HepG2 (cell line): ENCODE results near the gene SMIM41. TPM values are rescaled to one million over a fixed set of nuclear protein-coding genes. Genes with fewer than 3 reads are reported as not detected.

Experiments
- ATF7 ChIP-seq, 2 experiments: fragments of 450-650 bp in 1 of 2; sonication (generic) in 1 of 2; formaldehyde crosslinking in 1 of 2; IDR thresholded peaks; 2 replicates each; pipeline versions ENCODE4 v1.4.0 to v1.6.1; 2016 to 2020; ENCODE audit warnings: antibody characterized with exemption in 1 of 2, mild to moderate bottlenecking in 1 of 2, missing genetic modification reagents in 1 of 2
- CEBPB ChIP-seq: IDR thresholded peaks from 2 replicates; pipeline ENCODE4 v1.6.1; 2011; ENCODE audit warnings: low read depth, low read length, improper control_type of control experiment, borderline replicate concordance
- CENPT ChIP-seq: sonication (generic); formaldehyde crosslinking; IDR thresholded peaks from 2 replicates; pipeline ENCODE4 v1.8.0; 2022; ENCODE audit warnings: low read depth, mild to moderate bottlenecking, moderate library complexity, missing genetic modification reagents
- FOSL2 ChIP-seq: sonication (generic); formaldehyde crosslinking; IDR thresholded peaks from 2 replicates; pipeline ENCODE4 v1.4.0; 2020; ENCODE audit warnings: missing genetic modification reagents
- HOXD1 ChIP-seq: sonication (generic); formaldehyde crosslinking; IDR thresholded peaks from 2 replicates; pipeline ENCODE4 v1.5.0; 2020; ENCODE audit warnings: missing genetic modification reagents
- IKZF5 ChIP-seq: IDR thresholded peaks from 2 replicates; pipeline ENCODE4 v1.6.1; 2018; ENCODE audit warnings: missing genetic modification reagents, mild to moderate bottlenecking, missing compliant biosample characterization
- MAFF ChIP-seq: IDR thresholded peaks from 2 replicates; pipeline ENCODE4 v1.6.1; 2011; ENCODE audit warnings: low read depth, low read length, improper control_type of control experiment
- NFE2 ChIP-seq: sonication (generic); formaldehyde crosslinking; IDR thresholded peaks from 2 replicates; pipeline ENCODE4 v1.4.0; 2020; ENCODE audit warnings: missing genetic modification reagents
- NFE2L2 ChIP-seq: fragments of 150-350 bp; IDR thresholded peaks from 2 replicates; pipeline ENCODE4 v1.6.1; 2014; ENCODE audit warnings: low read length
- PHF8 ChIP-seq: sonication (generic); formaldehyde crosslinking; IDR thresholded peaks from 2 replicates; pipeline ENCODE4 v1.5.0; 2020; ENCODE audit warnings: missing genetic modification reagents
- TCF12 ChIP-seq, 2 experiments: fragments of 450-650 bp in 1 of 2; sonication (generic) in 1 of 2; formaldehyde crosslinking in 1 of 2; IDR thresholded peaks; 2 replicates each; pipeline versions ENCODE4 v1.6.1 to v1.8.0; 2017 to 2022; ENCODE audit warnings: antibody characterized with exemption in 1 of 2, mild to moderate bottlenecking in 1 of 2, missing genetic modification reagents in 1 of 2, moderate library complexity in 1 of 2
- TRIM24 ChIP-seq: sonication (generic); formaldehyde crosslinking; IDR thresholded peaks from 2 replicates; pipeline ENCODE4 v1.8.0; 2022; ENCODE audit warnings: mild to moderate bottlenecking, missing genetic modification reagents
- WIZ ChIP-seq: sonication (generic); formaldehyde crosslinking; IDR thresholded peaks from 2 replicates; pipeline ENCODE4 v1.5.1; 2020; ENCODE audit warnings: mild to moderate bottlenecking, missing genetic modification reagents
- ZBTB20 ChIP-seq: sonication (generic); formaldehyde crosslinking; IDR thresholded peaks from 2 replicates; pipeline ENCODE4 v1.8.1; 2023; ENCODE audit warnings: missing genetic modification reagents, low read depth, mild to moderate bottlenecking, borderline replicate concordance
- ZBTB21 ChIP-seq: sonication (generic); formaldehyde crosslinking; IDR thresholded peaks from 2 replicates; pipeline ENCODE4 v1.4.0; 2020; ENCODE audit warnings: missing genetic modification reagents
- ZFP41 ChIP-seq: sonication (generic); formaldehyde crosslinking; IDR thresholded peaks from 2 replicates; pipeline ENCODE4 v1.4.0; 2020; ENCODE audit warnings: mild to moderate bottlenecking, missing genetic modification reagents, borderline replicate concordance
- ZFP91 ChIP-seq: sonication (generic); formaldehyde crosslinking; IDR thresholded peaks from 2 replicates; pipeline ENCODE4 v1.9.0; 2022; ENCODE audit warnings: missing genetic modification reagents, mild to moderate bottlenecking, borderline replicate concordance
- ZMYM4 ChIP-seq: sonication (generic); formaldehyde crosslinking; IDR thresholded peaks from 2 replicates; pipeline ENCODE4 v1.8.1; 2023; ENCODE audit warnings: mild to moderate bottlenecking, missing genetic modification reagents
- ZNF234 ChIP-seq: sonication (generic); formaldehyde crosslinking; conservative IDR thresholded peaks from 2 replicates; pipeline ENCODE4 v1.5.1; 2020; ENCODE audit warnings: mild to moderate bottlenecking, missing genetic modification reagents
- ZNF331 ChIP-seq: sonication (generic); formaldehyde crosslinking; IDR thresholded peaks from 2 replicates; pipeline ENCODE4 v1.4.0; 2020; ENCODE audit warnings: missing genetic modification reagents
- ZNF530 ChIP-seq: sonication (generic); formaldehyde crosslinking; IDR thresholded peaks from 2 replicates; pipeline ENCODE4 v1.5.0; 2020; ENCODE audit warnings: low read depth, mild to moderate bottlenecking, missing genetic modification reagents
- ZNF660 ChIP-seq: sonication (generic); formaldehyde crosslinking; IDR thresholded peaks from 2 replicates; pipeline ENCODE4 v1.5.1; 2020; ENCODE audit warnings: mild to moderate bottlenecking, low read depth, missing genetic modification reagents, borderline replicate concordance
- ZNF724P ChIP-seq: sonication (generic); formaldehyde crosslinking; IDR thresholded peaks from 2 replicates; pipeline ENCODE4 v1.8.0; 2022; ENCODE audit warnings: missing genetic modification reagents, borderline replicate concordance
- ZNF780A ChIP-seq: sonication (generic); formaldehyde crosslinking; IDR thresholded peaks from 2 replicates; pipeline ENCODE4 v1.8.0; 2022; ENCODE audit warnings: mild to moderate bottlenecking, missing genetic modification reagents, moderate library complexity
- ZSCAN9 ChIP-seq: IDR thresholded peaks from 2 replicates; pipeline ENCODE4 v1.6.1; 2016; ENCODE audit warnings: borderline replicate concordance
- ZUFSP ChIP-seq: sonication (generic); formaldehyde crosslinking; IDR thresholded peaks from 2 replicates; pipeline ENCODE4 v1.9.0; 2021; ENCODE audit warnings: missing genetic modification reagents, mild to moderate bottlenecking, borderline replicate concordance
- polyA plus RNA-seq, 8 experiments: library from polyadenylated mRNA; depleted of rRNA in 3 of 8; stranded (reverse) in 7 of 8; unstranded in 1 of 8; fragments of >200 nt; fragmentation: Illumina TruSeq in 4 of 8; extraction: Trizol in 4 of 8; gene quantifications; 2 replicates each; pipeline versions ENCODE4 v1.2.1 to v1.2.3, GENCODE V29; 2011 to 2016; ENCODE audit warnings: low read depth in 4 of 8, missing spikeins in 1 of 8, mixed read lengths in 1 of 8; ENCODE audit not compliant: insufficient read depth in 1 of 8
- total RNA-seq, 5 experiments: library from RNA; depleted of rRNA; stranded (reverse); fragments of >200 nt; fragmentation: Illumina TruSeq; extraction: Trizol; gene quantifications; 2 replicates each; pipeline ENCODE4 v1.2.3, GENCODE V29; 2016; ENCODE audit warnings: low read depth in 1 of 5

The SMIM41 gene
- total and polyA plus RNA-seq, 2 of the 13 experiments (the other 11 are each of a cell fraction or from before 2014, with no cell fraction given): not detected

- TF ChIP-seq ZNF530 (CRISPR knock-in tag) (no peak), ZNF780A (CRISPR knock-in tag) (no peak), ZSCAN9 (no peak), ZFP91 (CRISPR knock-in tag) (peak; percentile 40; the same call in 1 of the 2 replicates), IKZF5 (CRISPR knock-in tag) (no peak; the same call in 1 of the 2 replicates), ZNF724P (CRISPR knock-in tag) (no peak), PHF8 (CRISPR knock-in tag) (peak; percentile 31; the same call in 1 of the 2 replicates), ZBTB20 (CRISPR knock-in tag) (no peak), ZFP41 (CRISPR knock-in tag) (0 out of 2 replicates have a peak, but pooled peaks have one; percentile 19), CEBPB (no peak), TRIM24 (CRISPR knock-in tag) (0 out of 2 replicates have a peak, but pooled peaks have one; percentile 51), CENPT (CRISPR knock-in tag) (no peak), TCF12 (IDR thresholded peaks at IDR 0.05) (no peak), TCF12 (CRISPR knock-in tag; IDR thresholded peaks at IDR 0.05) (no peak), ZNF660 (no peak), ZBTB21 (no peak), MAFF (no peak), WIZ (no peak), ZNF331 (CRISPR knock-in tag) (no peak), ZMYM4 (CRISPR knock-in tag) (no peak; the same call in 1 of the 2 replicates), ATF7 (IDR thresholded peaks at IDR 0.05) (no peak), ATF7 (CRISPR knock-in tag; IDR thresholded peaks at IDR 0.05) (no peak), HOXD1 (CRISPR knock-in tag) (no peak), ZNF234 (no peak), NFE2 (no peak), NFE2L2 (no peak), ZUFSP (CRISPR knock-in tag) (no peak), FOSL2 (CRISPR knock-in tag) (no peak)
These were observed 2.6 kb downstream of the SMIM41 start (continued) for GRCh38 chr12:52082026-52082668.
